H9 (cell line): ENCODE results near the gene ELAC1. TPM values are rescaled to one million over a fixed set of nuclear protein-coding genes. Genes with fewer than 3 reads are reported as not detected.

Experiments used
- DNase-seq: peaks from one replicate; pipeline ENCODE4 v3.0.0-alpha.2; 2017
- H2AFZ ChIP-seq: one replicate; pipeline ENCODE4 v1.6.1; 2013; ENCODE audit warnings: mild to moderate bottlenecking, low read length, control low read depth, moderate library complexity
- H2AK5ac ChIP-seq: 2 replicates; pipeline ENCODE4 v1.6.1; 2013; ENCODE audit warnings: low read length, control low read depth, mixed read lengths; ENCODE audit not compliant: insufficient read length
- H2BK120ac ChIP-seq: one replicate; pipeline ENCODE4 v1.6.1; 2013; ENCODE audit warnings: low read depth, mild to moderate bottlenecking, low read length, control low read depth, inconsistent platforms; ENCODE audit not compliant: poor library complexity, severe bottlenecking
- H2BK12ac ChIP-seq: 2 replicates; pipeline ENCODE4 v1.6.1; 2013; ENCODE audit warnings: low read length, control low read depth, mixed read lengths, low read depth; ENCODE audit not compliant: insufficient read length
- H2BK15ac ChIP-seq: 2 replicates; pipeline ENCODE4 v1.6.1; 2013; ENCODE audit warnings: low read depth, low read length, control low read depth
- H2BK20ac ChIP-seq: one replicate; pipeline ENCODE4 v1.6.1; 2013; ENCODE audit warnings: low read depth, mild to moderate bottlenecking, low read length, control low read depth, inconsistent platforms; ENCODE audit not compliant: poor library complexity, severe bottlenecking
- H2BK5ac ChIP-seq: 2 replicates; pipeline ENCODE4 v1.6.1; 2013; ENCODE audit warnings: low read length, control low read depth, mixed read lengths; ENCODE audit not compliant: insufficient read length
- H3K14ac ChIP-seq: 2 replicates; pipeline ENCODE4 v1.6.1; 2013; ENCODE audit warnings: low read length, control low read depth; ENCODE audit not compliant: insufficient read depth
- H3K18ac ChIP-seq: 2 replicates; pipeline ENCODE4 v1.6.1; 2013; ENCODE audit warnings: low read depth, mild to moderate bottlenecking, mixed read lengths, low read length, control low read depth; ENCODE audit not compliant: insufficient read length
- H3K23ac ChIP-seq: 2 replicates; pipeline ENCODE4 v1.6.1; 2013; ENCODE audit warnings: low read length, control low read depth, mixed read lengths, low read depth; ENCODE audit not compliant: insufficient read length
- H3K23me2 ChIP-seq: 2 replicates; pipeline ENCODE4 v1.6.1; 2013; ENCODE audit warnings: low read depth, mild to moderate bottlenecking, mixed read lengths, low read length, control low read depth; ENCODE audit not compliant: insufficient read length, poor library complexity, severe bottlenecking
- H3K27ac ChIP-seq: 2 replicates; pipeline ENCODE4 v1.5.1; 2013; ENCODE audit warnings: low read length, control low read depth, mixed read lengths, low read depth; ENCODE audit not compliant: insufficient read length
- H3K27me3 ChIP-seq: 2 replicates; pipeline ENCODE4 v1.6.1; 2013; ENCODE audit warnings: low read length, control low read depth, inconsistent platforms; ENCODE audit not compliant: insufficient read depth
- H3K4ac ChIP-seq: 2 replicates; pipeline ENCODE4 v1.6.1; 2013; ENCODE audit warnings: low read depth, mild to moderate bottlenecking, control low read depth, inconsistent platforms, low read length, moderate library complexity
- H3K4me1 ChIP-seq: 2 replicates; pipeline ENCODE4 v1.6.1; 2013; ENCODE audit warnings: low read length, control low read depth, inconsistent platforms; ENCODE audit not compliant: insufficient read depth
- H3K4me2 ChIP-seq: 2 replicates; pipeline ENCODE4 v1.6.1; 2013; ENCODE audit warnings: low read length, control low read depth, mixed read lengths; ENCODE audit not compliant: insufficient read length, insufficient read depth
- H3K56ac ChIP-seq: 2 replicates; pipeline ENCODE4 v1.6.1; 2013; ENCODE audit warnings: low read depth, mild to moderate bottlenecking, mixed read lengths, low read length, control low read depth; ENCODE audit not compliant: insufficient read length
- H3K79me1 ChIP-seq: 2 replicates; pipeline ENCODE4 v1.6.1; 2013; ENCODE audit warnings: low read depth, mild to moderate bottlenecking, moderate library complexity, low read length, control low read depth, inconsistent platforms; ENCODE audit not compliant: insufficient read depth, poor library complexity, severe bottlenecking
- H3K79me2 ChIP-seq: 2 replicates; pipeline ENCODE4 v1.6.1; 2013; ENCODE audit warnings: low read length, control low read depth, inconsistent platforms; ENCODE audit not compliant: insufficient read depth
- H3K9ac ChIP-seq: 2 replicates; pipeline ENCODE4 v1.6.1; 2013; ENCODE audit warnings: low read length, control low read depth, mixed read lengths; ENCODE audit not compliant: insufficient read length; ENCODE audit errors: extremely low read depth
- H3K9me3 ChIP-seq: one replicate; pipeline ENCODE4 v1.6.1; 2013; ENCODE audit warnings: low read depth, low read length, inconsistent platforms; ENCODE audit not compliant: control insufficient read depth
- H3T11ph ChIP-seq: one replicate; pipeline ENCODE4 v1.6.1; 2013; ENCODE audit warnings: mild to moderate bottlenecking, low read length, control low read depth, inconsistent platforms
- H4K20me1 ChIP-seq: one replicate; pipeline ENCODE4 v1.6.1; 2013; ENCODE audit not compliant: control insufficient read depth, insufficient read length, insufficient read depth
- H4K5ac ChIP-seq: 2 replicates; pipeline ENCODE4 v1.6.1; 2013; ENCODE audit warnings: low read depth, mild to moderate bottlenecking, mixed read lengths, low read length, control low read depth; ENCODE audit not compliant: insufficient read length
- H4K8ac ChIP-seq: replicated peaks from 2 replicates; pipeline ENCODE4 v1.6.1; 2013; ENCODE audit warnings: low read length, control low read depth, mixed read lengths, low read depth; ENCODE audit not compliant: insufficient read length
- H4K91ac ChIP-seq: 2 replicates; pipeline ENCODE4 v1.6.1; 2013; ENCODE audit warnings: low read depth, mild to moderate bottlenecking, moderate library complexity, mixed read lengths, low read length, control low read depth; ENCODE audit not compliant: insufficient read length
- H3K27ac Mint-ChIP-seq, 3 experiments: 2 replicates in 2 of 3; 3 replicates in 1 of 3; pipeline ENCODE4 v1.8.0; 2020 to 2021; ENCODE audit warnings: mixed read lengths in 3 of 3, mild to moderate bottlenecking in 1 of 3, moderate library complexity in 1 of 3
- H3K27me3 Mint-ChIP-seq: 2 replicates; pipeline ENCODE4 v1.8.0; 2021; ENCODE audit warnings: low read depth, mild to moderate bottlenecking, moderate library complexity, mixed read lengths
- H3K36me3 Mint-ChIP-seq, 3 experiments: 2 replicates in 2 of 3; 3 replicates in 1 of 3; pipeline ENCODE4 v1.8.0; 2020 to 2021; ENCODE audit warnings: low read depth in 3 of 3, mixed read lengths in 3 of 3; ENCODE audit not compliant: insufficient read depth in 1 of 3
- H3K4me1 Mint-ChIP-seq, 2 experiments: 2 replicates each; pipeline ENCODE4 v1.8.0; 2020; ENCODE audit warnings: mixed read lengths in 2 of 2
- H3K4me3 Mint-ChIP-seq, 2 experiments: 2 replicates in 1 of 2; 3 replicates in 1 of 2; pipeline ENCODE4 v1.8.0; 2020 to 2021; ENCODE audit warnings: mild to moderate bottlenecking in 2 of 2, mixed read lengths in 2 of 2, moderate library complexity in 1 of 2
- H3K9me3 Mint-ChIP-seq, 2 experiments: 2 replicates in 1 of 2; 3 replicates in 1 of 2; pipeline ENCODE4 v1.8.0; 2020; ENCODE audit warnings: mild to moderate bottlenecking in 2 of 2, mixed read lengths in 2 of 2, moderate library complexity in 1 of 2
- WGBS: extraction: QIAGEN DNeasy Blood & Tissue Kit; methylation state at CpG from one replicate; pipeline ENCODE4 v1.1.7; 2013; ENCODE audit warnings: missing lambda C conversion rate, low lambda C conversion rate, mixed read lengths; ENCODE audit not compliant: insufficient read length; ENCODE audit errors: extremely low coverage; 5-methylcytosine and 5-hydroxymethylcytosine counted together
- total RNA-seq: library from RNA; stranded (reverse); gene quantifications from 2 replicates; pipeline ENCODE4 v1.2.1, GENCODE V29; 2021
- TF ChIP-seq, protein P1 (sequence below): fragments of 200-600 bp; sonication (generic); conservative IDR thresholded peaks from 3 replicates; pipeline ENCODE4 v1.8.0; 2021; ENCODE audit warnings: antibody characterized with exemption, mild to moderate bottlenecking

The ELAC1 gene
- total RNA-seq, 1 experiment from 2014 or later, result 5.7 TPM

DNA sequence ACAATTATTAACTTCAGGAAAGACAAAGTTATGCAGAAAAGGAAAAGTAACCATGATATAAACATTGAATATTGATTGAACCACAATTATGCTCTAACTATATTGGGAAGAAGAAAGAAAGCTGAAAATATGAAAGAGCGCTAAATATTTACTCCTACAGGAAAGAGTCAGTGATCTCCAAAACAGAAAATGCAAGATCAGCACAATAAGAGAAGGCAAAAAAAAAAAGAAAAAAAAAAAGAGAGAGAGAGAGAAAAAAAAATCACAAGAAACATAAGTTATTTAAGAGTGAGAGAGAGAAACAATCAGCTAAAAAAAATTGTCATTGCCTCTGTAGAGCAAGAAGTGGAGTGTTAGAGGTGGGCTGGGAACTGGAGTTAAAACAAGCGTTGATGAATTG lies 28.9 kb upstream of the ELAC1 start:
- H3K23ac ChIP-seq, result no peak overlapping the region
- no peaks in the 10 kb centered on the region for H3K4me1 ChIP-seq
- no CpG with 5 or more reads among the region's 2 CpGs for WGBS
- H2BK5ac ChIP-seq, result no peak overlapping the region
- no peak overlapping the region for H4K91ac ChIP-seq
- no peaks in the 10 kb centered on the region for H3K27me3 ChIP-seq
- H3K14ac ChIP-seq, result no peak overlapping the region
- no peak overlapping the region for H3K4me2 ChIP-seq
- TF ChIP-seq, protein P1, sequence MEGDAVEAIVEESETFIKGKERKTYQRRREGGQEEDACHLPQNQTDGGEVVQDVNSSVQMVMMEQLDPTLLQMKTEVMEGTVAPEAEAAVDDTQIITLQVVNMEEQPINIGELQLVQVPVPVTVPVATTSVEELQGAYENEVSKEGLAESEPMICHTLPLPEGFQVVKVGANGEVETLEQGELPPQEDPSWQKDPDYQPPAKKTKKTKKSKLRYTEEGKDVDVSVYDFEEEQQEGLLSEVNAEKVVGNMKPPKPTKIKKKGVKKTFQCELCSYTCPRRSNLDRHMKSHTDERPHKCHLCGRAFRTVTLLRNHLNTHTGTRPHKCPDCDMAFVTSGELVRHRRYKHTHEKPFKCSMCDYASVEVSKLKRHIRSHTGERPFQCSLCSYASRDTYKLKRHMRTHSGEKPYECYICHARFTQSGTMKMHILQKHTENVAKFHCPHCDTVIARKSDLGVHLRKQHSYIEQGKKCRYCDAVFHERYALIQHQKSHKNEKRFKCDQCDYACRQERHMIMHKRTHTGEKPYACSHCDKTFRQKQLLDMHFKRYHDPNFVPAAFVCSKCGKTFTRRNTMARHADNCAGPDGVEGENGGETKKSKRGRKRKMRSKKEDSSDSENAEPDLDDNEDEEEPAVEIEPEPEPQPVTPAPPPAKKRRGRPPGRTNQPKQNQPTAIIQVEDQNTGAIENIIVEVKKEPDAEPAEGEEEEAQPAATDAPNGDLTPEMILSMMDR, result no peak
- H3K79me2 ChIP-seq, result no peaks in the 10 kb centered on the region
- DNase-seq, result no peak
- H3K79me1 ChIP-seq, result no peaks in the 10 kb centered on the region
- H3K9me3 ChIP-seq, result no peaks in the 10 kb centered on the region
- no peak overlapping the region for H2BK12ac ChIP-seq
- no peak overlapping the region for H2BK120ac ChIP-seq
- H2BK20ac ChIP-seq, result no peak overlapping the region
- no peaks in the 10 kb centered on the region for H3K9me3 Mint-ChIP-seq
- peaks cover 0 to 3% of the 10 kb centered on the region in 2 experiments; a peak in 1 of 4 replicates for H3K4me1 Mint-ChIP-seq
- H3K27me3 Mint-ChIP-seq, result no peaks in the 10 kb centered on the region
- H3K23me2 ChIP-seq, result no peaks in the 10 kb centered on the region
- H4K8ac ChIP-seq, result no peak overlapping the region
- H3K9ac ChIP-seq, result no peak overlapping the region
- no peak overlapping the region for H3K56ac ChIP-seq
- no peak overlapping the region for H3K4me3 Mint-ChIP-seq
- H2BK15ac ChIP-seq, result no peak overlapping the region
- no peak overlapping the region for H2AK5ac ChIP-seq
- H2AFZ ChIP-seq, result no peak overlapping the region
- no peak overlapping the region for H3K27ac ChIP-seq
- no peak overlapping the region for H3K4ac ChIP-seq
- no peak overlapping the region for H4K5ac ChIP-seq
- no peak overlapping the region for H3K18ac ChIP-seq
- H3T11ph ChIP-seq, result no peak overlapping the region
- H3K36me3 Mint-ChIP-seq, result peaks cover 5 to 27% (median 22%) of the 10 kb centered on the region in 3 experiments; a peak in 5 of 7 replicates
- H4K20me1 ChIP-seq, result no peaks in the 10 kb centered on the region
- H3K27ac Mint-ChIP-seq, result peak overlapping the region in 2 of 3 experiments; percentile 4 to 8; a peak in 2 of 7 replicates
